ENCODE results near the gene DCAF12.
"Not testable (repeated sequence)": the region's sequence is repeated elsewhere in the genome, so short reads cannot be mapped to it uniquely, and the experiment has no call there.

DCAF12 gene

DNA sequence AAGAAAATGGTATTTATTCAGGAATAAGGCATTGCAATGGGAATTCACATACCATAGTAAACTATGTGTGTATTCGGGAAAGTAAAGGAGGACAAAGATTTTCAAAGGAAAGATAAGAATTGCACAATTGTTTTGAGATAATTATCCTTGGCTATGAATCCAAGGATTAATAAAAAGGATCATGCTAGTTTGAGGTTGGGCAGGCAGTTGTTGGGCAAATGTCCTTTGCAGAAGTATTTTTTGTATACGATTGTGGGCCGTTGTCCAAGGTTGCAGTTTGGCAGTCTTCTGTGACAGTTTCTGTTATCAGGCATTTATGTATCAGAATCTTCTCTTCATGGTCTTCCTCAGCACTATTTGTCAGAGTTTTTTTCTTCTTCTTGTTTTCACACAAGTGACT, 67.2 kb downstream of the DCAF12 start:
- DNase-seq, result no peak

DNA sequence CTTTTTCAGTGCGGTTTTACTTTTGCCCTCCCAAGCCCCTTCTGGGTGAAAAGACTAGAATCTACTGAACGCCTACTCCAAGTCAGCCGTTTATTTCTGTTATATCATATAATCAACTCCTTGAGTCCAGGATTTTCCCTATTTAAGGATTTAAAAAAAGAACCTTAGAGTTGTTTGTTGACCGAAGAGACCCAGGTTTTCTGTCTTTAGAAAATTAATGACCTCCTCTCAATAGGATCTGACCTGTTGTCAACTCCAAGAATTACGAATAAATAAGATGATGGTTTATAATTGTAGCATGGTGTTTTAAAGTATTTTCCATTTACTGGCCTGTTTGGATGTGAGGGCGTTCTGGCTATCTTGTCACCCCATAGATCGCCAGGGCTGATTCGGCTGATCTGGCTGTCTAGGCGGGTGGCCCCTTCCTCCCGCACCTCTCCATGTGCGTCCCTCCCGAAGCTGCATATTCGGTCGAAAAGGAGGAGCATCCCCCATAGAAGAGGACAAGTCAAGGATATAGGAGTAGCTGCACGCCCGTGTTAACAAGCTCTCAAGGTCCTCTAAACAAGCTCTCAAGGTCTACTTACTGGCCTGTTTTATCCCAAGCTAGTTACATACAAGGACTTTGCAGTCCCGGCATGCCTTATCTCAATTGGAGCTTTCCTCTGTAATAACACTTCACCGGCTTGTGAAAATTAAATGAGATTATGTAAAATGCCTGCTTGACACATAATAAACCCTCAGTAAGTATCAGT, 76.7 kb downstream of the DCAF12 start:
- DNase-seq, result no peak

DNA sequence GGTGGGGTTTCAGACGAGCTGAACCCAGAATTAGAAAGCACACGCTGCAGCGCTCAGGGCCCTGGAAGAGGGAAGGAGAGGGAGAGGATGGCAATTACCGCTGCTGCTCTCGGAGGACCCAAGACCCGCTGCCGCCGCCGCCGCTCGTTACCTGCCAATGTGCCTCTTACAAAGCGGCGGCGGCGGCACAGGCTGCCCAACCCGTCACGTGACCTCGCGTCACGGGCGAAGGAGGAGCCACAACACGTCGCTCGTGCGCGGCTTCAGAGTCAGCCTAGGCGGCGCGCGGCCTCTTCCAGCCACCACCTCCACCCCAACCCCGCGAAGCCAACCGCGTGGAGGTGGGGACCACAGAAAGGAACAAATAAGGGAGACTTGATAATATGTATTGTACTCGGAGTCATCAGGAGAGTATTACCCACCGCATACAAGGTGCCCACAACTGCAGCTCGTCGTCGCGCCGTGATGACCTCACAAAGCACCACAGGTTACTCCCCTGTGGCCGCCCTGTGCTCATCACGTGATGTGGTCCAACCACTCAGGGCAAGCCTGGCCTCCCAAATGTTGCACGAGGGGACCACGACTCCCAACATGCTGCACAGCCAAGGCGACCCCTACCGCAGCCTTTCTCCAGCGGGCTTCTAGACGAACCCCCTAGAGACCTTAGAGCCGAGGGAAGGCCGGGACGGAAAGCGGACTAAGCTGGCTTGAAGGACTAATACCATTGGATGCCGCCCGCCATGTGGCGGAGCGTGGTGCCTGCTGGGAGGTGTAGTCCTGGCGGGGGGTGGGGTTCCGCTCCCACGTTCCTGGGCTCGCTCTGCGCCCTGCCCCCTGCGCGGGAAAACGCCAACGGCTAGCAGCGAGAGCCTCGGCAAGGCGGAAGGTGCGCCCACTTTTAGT, 77.5 kb downstream of the DCAF12 start, which contains the start of gene UBAP2:
Gene UBAP2, minus strand, starts transcription at position 161 of the 903 bp plus-strand sequence. CDS start 31,739 bp downstream, outside the sequence.
- peak; percentile 82 to 84 for DNase-seq

DNA sequence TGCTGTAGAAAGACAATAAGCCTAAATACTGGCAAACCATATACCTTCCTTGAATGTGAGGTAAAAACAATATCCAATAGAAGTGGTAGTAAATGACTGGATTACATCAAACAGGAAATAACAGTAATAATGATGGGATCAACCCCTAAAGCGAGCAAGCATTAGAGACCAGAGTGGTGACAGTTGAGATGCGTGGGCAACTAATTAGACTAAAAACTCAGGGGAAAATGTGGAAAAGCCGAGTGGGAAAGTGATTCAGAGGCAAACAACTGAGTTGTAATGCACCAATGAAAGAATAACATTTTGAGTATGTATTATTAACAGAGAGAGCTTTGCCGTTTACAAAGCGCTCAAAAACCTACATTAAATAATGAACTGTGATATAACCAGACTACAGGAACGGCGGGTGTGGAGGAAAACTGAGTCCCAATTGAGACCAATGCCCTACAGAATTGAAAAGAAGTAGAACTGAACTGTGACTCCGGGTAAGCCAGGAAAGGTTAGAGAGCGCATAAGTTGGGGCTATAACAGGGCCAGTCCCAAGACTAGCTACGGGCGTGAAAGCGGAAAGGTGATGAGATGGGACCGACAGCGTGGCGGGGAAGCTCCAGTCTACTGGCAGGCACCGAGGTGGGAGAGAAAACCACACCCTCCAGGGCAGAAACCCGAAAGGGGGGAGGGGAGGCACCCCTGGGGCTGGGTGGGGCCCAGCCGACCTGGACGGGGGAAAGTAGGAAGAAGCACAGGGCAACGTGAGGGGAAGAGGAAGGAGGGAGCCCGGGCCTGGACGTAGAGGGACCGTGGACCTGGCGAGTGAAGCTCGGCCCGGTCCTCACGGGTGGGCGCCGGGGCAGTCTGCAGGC, 78.4 kb downstream of the DCAF12 start:
- DNase-seq, result no peak

DNA sequence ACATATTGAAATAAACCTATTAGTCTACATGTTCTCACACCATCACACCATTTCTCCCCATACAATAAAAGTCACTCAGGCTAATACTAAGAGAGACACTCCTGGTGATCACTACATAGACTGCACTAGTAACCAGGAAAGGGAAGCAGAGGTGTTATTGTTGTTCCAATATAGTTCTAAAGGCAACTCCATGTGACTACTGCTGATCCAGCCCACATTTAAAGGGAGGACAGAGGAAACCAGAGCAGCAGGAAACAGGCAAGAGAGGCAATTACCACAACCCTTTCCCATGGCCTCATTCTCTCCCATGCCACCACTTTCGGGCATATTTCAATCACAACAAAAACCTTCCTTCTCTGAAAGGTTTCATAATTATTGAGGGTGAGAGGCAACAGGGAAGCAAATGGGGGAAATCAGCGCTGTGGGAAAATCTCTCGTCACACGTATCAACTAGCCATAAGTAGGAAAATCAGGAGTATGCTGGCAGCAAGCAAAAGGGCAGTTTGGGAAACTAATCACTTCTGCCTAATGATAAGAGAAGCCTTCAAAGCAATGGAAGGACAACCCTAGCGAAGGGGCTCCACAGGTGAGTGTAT, 79.6 kb downstream of the DCAF12 start:
- no peak for DNase-seq

DNA sequence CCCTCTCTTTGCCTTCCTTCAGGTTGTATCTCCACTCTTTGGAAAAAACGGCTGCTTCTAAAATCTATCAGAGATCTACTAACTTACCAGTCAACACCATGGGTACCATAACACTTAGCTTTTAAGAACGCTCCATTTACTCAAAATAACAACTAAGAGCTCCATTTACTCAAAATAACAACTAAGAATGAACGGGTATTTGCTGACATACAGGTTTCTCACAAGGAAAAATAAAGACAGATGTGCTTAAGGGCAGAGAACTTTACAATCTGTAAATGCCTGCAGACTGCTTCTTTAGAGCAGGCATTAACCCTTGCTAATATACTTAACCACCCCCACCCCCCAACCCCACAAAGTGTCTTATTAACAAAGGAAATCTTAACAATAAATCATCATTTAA, 80.6 kb downstream of the DCAF12 start:
- no peak for DNase-seq

DNA sequence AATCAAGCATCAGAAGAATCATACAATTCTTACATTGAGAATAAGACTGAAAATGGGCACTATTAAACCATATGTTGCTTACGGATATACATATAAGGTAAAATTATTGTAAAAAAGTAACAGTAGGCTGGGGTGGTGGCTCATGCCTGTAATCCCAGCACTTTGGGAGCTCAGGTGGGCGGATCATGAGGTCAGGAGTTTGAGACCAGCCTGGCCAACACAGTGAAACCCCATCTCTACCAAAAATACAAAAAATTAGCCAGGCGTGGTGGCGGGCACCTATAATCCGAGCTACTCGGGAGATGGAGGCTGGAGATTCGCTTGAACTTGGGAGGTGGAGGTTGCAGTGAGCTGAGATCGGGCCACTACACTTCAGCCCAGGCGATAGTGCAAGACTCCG, 84.4 kb downstream of the DCAF12 start:
- not testable (repeated sequence) for DNase-seq

DNA sequence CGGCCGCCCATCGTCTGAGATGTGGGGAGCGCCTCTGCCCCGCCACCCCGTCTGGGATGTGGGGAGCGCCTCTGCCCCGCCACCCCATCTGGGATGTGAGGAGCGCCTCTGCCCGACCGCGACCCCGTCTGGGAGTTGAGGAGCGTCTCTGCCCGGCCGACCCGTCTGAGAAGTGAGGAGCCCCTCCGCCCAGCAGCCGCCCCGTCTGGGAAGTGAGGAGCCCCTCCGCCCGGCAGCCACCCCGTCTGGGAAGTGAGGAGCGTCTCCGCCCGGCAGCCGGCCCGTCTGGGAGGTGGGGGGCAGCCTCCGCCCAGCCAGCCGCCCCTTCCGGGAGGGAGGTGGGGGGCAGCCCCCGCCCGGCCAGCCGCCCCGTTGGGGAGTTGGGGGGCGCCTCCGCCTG, 87.6 kb downstream of the DCAF12 start:
- DNase-seq, result not testable (repeated sequence)

DNA sequence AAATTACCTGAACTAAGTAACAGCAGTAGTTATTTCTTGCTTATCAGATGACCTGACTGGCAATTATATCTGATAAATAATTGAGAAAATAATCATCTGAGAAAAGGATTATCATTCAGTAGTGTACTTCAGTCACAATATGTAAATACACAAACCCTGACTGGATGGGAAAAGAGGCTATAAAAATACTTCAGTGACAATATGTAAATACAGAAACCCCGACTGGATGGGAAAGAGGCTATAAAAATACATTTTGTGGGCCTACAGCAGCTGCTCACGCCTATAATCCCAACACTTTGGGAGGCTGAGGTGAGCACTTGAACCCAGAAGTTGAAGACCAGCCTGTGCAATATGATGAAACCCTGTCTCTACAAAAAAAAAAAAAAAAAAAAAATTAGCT, 88.9 kb downstream of the DCAF12 start:
- DNase-seq, result no peak

DNA sequence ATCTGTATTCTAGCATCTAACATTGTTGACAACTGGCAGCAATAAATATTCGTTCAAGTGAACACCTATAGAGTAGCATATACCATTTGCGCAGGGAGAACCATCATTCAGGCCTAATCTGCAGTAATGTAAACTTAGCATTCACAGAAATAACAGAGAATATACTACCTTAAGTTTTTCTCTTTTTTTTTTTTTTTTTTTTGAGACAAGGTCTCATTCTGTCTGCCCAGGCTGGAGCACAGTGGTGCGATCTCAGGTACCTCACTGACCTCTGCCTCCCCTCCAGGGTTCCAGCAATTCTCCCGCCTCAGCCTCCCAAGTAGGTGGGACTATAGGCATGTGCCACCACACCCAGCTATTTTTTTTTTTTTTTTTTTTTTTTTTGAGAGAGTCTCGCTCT, 89.9 kb downstream of the DCAF12 start:
- DNase-seq, result no peak

Measured in SHP77 (cell line).